KMS-11 (cell line): ENCODE measurements around the gene SMARCAL1.

Source experiments
- H2AFZ ChIP-seq: fragments of 200-600 bp; sonication (generic); 2 replicates; pipeline ENCODE4 v1.6.1; 2016; ENCODE audit warnings: antibody characterized with exemption, mixed run types, low read depth
- H3K27ac ChIP-seq: fragments of 200-600 bp; sonication (generic); 2 replicates; pipeline ENCODE4 v1.6.1; 2016; ENCODE audit warnings: mild to moderate bottlenecking, mixed run types
- H3K27me3 ChIP-seq: fragments of 200-600 bp; sonication (generic); 2 replicates; pipeline ENCODE4 v1.6.1; 2017; ENCODE audit warnings: mild to moderate bottlenecking, low read depth, mixed run types, moderate library complexity; ENCODE audit not compliant: insufficient read depth
- H3K36me3 ChIP-seq: fragments of 200-600 bp; sonication (generic); 2 replicates; pipeline ENCODE4 v1.6.1; 2017; ENCODE audit warnings: mild to moderate bottlenecking, mixed run types; ENCODE audit not compliant: insufficient read depth
- H3K4me1 ChIP-seq: fragments of 200-600 bp; sonication (generic); 2 replicates; pipeline ENCODE4 v1.6.1; 2016; ENCODE audit warnings: mild to moderate bottlenecking, low read depth, mixed run types; ENCODE audit not compliant: poor library complexity, severe bottlenecking
- H3K4me2 ChIP-seq: fragments of 200-600 bp; sonication (generic); 2 replicates; pipeline ENCODE4 v1.7.0; 2016; ENCODE audit warnings: mild to moderate bottlenecking, mixed run types
- H3K4me3 ChIP-seq: fragments of 200-600 bp; sonication (generic); IDR thresholded peaks from 2 replicates; pipeline ENCODE4 v1.6.1; 2017; ENCODE audit warnings: low read depth, low read length, mixed read lengths; ENCODE audit not compliant: insufficient read depth
- H3K79me2 ChIP-seq: fragments of 200-600 bp; sonication (generic); 2 replicates; pipeline ENCODE4 v1.6.1; 2016; ENCODE audit warnings: low read depth, mixed run types; ENCODE audit not compliant: insufficient read depth
- H3K9ac ChIP-seq: fragments of 200-600 bp; sonication (generic); 2 replicates; pipeline ENCODE4 v1.6.1; 2016; ENCODE audit warnings: mild to moderate bottlenecking, mixed run types
- H4K20me1 ChIP-seq: fragments of 200-600 bp; sonication (generic); 2 replicates; pipeline ENCODE4 v1.6.1; 2016; ENCODE audit warnings: mild to moderate bottlenecking, mixed run types; ENCODE audit not compliant: insufficient read depth
- TF ChIP-seq, protein P1 (sequence below): fragments of 200-600 bp; sonication (generic); conservative IDR thresholded peaks from 2 replicates; pipeline ENCODE4 v1.6.1; 2017; ENCODE audit warnings: low read depth, mild to moderate bottlenecking, antibody characterized with exemption, low read length, moderate library complexity, mixed read lengths

SMARCAL1 gene

DNA sequence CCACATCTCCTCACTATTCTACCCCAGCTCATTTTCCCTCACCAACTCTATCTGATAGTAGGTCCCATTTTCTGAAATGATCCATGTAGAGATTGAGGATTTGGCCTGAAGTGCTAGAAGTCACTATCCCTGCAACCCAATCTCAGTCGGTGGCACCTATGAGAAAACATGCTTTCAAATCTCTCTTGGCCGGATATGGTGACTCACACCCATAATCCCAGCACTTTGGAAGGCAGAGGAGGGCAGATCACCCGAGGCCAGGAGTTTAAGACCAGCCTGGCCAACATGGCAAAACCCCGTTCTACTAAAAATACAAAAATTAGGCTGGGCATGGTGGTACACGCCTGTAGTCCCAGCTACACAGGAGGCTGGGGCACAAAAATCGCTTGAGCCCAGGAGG lies 20.9 kb upstream of the SMARCAL1 start:
- H3K27ac ChIP-seq = no peak overlapping the region
- TF ChIP-seq, protein P1, sequence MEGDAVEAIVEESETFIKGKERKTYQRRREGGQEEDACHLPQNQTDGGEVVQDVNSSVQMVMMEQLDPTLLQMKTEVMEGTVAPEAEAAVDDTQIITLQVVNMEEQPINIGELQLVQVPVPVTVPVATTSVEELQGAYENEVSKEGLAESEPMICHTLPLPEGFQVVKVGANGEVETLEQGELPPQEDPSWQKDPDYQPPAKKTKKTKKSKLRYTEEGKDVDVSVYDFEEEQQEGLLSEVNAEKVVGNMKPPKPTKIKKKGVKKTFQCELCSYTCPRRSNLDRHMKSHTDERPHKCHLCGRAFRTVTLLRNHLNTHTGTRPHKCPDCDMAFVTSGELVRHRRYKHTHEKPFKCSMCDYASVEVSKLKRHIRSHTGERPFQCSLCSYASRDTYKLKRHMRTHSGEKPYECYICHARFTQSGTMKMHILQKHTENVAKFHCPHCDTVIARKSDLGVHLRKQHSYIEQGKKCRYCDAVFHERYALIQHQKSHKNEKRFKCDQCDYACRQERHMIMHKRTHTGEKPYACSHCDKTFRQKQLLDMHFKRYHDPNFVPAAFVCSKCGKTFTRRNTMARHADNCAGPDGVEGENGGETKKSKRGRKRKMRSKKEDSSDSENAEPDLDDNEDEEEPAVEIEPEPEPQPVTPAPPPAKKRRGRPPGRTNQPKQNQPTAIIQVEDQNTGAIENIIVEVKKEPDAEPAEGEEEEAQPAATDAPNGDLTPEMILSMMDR = no peak
- H3K79me2 ChIP-seq = no peaks in the 10 kb centered on the region
- no peaks in the 10 kb centered on the region for H3K4me1 ChIP-seq
- no peaks in the 10 kb centered on the region for H3K36me3 ChIP-seq
- no peak overlapping the region for H3K4me2 ChIP-seq
- no peak overlapping the region for H2AFZ ChIP-seq
- H3K27me3 ChIP-seq = no peaks in the 10 kb centered on the region
- H3K4me3 ChIP-seq = no peak overlapping the region
- no peak overlapping the region for H3K9ac ChIP-seq
- H4K20me1 ChIP-seq = no peaks in the 10 kb centered on the region

DNA sequence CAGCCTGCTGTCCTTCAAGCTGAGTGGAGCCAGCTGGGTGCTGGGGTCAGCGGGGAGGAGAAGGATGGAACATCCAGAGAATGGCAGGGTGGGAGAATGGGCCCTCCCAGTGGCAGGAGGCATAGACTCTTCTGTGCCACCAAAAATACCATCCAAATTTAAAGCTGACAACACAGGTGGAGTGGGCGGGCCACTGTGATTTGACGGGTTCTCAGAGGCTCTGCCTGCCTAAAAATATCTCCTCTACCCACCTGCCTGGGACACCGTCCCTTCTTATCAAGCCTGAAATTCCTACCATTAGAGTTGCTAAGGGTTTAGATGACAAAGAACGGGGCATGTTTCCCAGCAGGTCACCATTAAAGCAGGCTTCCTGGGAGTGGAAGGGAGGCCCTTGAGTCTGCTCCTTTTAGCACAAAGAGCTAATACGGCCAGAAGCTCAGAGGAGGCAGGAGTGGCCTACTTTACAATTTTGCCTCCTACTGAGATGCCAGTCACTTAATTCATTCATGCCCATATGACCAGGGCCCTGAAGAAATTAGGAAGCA lies 20.2 kb upstream of the SMARCAL1 start:
- no peaks in the 10 kb centered on the region for H3K4me1 ChIP-seq
- no peak overlapping the region for H3K4me2 ChIP-seq
- H2AFZ ChIP-seq = no peak overlapping the region
- no peaks in the 10 kb centered on the region for H3K79me2 ChIP-seq
- H3K27me3 ChIP-seq = no peaks in the 10 kb centered on the region
- TF ChIP-seq, protein P1 = no peak
- no peaks in the 10 kb centered on the region for H3K36me3 ChIP-seq
- no peaks in the 10 kb centered on the region for H4K20me1 ChIP-seq
- H3K9ac ChIP-seq = no peak overlapping the region
- H3K27ac ChIP-seq = no peak overlapping the region
- no peak overlapping the region for H3K4me3 ChIP-seq

DNA sequence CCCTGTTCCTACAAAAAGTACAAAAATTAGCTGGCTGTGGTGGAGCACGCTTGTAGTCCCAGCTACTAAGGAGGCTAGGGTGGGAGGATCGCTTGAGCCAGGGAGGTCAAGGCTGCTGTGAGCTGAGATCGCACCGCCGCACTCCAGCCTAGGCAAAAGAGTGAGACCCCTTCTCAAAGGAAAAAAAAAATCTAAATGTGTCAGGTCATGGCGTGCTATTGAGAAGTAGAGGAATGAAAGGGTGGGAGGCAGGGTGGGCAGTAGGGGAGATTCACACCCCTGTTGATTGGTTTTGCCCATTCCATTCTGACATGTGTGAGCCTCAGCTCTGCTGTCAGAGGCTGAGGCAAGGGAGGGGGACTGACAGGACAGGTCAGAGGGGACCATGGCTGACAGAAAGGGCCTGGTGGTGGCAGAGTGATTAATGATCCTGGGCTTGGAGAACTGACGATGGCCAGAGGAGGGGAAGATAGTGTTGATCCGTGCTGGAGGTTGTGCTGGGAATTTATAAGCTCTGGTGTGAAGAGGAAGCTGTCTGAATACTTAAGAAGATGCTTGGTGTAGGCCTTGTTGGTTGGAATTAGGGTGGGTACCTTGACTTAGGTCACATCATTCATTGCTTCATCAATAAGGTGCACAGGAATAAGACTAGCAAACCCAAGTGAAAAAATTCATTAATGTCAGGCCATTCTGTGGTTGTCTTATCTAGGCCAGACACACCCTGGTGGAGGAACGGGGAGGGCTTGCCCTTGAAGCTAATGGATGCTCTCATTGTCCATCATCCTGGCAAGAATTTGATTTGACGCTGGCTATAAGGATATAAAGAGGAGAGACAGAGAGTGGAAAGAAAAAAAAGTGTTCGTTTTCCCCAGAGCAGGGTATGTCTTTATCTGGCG lies 19.1 kb upstream of the SMARCAL1 start:
- no peaks in the 10 kb centered on the region for H3K4me1 ChIP-seq
- H3K27ac ChIP-seq = no peak overlapping the region
- H3K4me2 ChIP-seq = no peak overlapping the region
- H3K79me2 ChIP-seq = no peaks in the 10 kb centered on the region
- no peak overlapping the region for H3K4me3 ChIP-seq
- H3K36me3 ChIP-seq = no peaks in the 10 kb centered on the region
- no peaks in the 10 kb centered on the region for H3K27me3 ChIP-seq
- no peaks in the 10 kb centered on the region for H4K20me1 ChIP-seq
- TF ChIP-seq, protein P1 = no peak
- H3K9ac ChIP-seq = no peak overlapping the region
- H2AFZ ChIP-seq = no peak overlapping the region

DNA sequence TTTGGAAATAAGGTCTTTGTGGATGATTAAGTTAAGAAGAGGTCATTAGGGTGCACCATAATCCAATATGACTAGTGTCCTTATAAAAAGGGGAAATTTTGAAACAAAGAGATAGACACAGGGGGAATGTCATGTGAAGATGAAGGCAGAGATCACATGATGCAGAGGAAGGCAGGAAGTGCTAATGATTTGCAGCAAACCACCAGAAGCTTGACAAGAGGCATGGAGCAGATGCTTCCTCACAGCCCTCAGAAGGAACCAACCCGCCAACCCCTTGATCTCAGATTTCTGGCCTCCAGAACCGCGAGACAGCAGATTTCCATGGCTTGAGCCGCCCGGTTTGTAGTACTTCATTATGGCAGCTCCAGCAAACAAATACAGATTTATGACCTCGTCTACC lies 17.4 kb upstream of the SMARCAL1 start:
- H3K79me2 ChIP-seq = no peaks in the 10 kb centered on the region

More for the DNA sequence above, 17.4 kb upstream of the SMARCAL1 start:
- TF ChIP-seq, protein P1 = no peak
- no peak overlapping the region for H3K27ac ChIP-seq
- H3K4me1 ChIP-seq = no peaks in the 10 kb centered on the region
- no peak overlapping the region for H3K9ac ChIP-seq
- no peaks in the 10 kb centered on the region for H3K36me3 ChIP-seq
- H4K20me1 ChIP-seq = no peaks in the 10 kb centered on the region
- H3K4me3 ChIP-seq = no peak overlapping the region
- no peak overlapping the region for H3K4me2 ChIP-seq
- H3K27me3 ChIP-seq = no peaks in the 10 kb centered on the region
- H2AFZ ChIP-seq = no peak overlapping the region
